ENCODE data around the gene HSPA4L. TPM values are rescaled to one million over a fixed set of nuclear protein-coding genes. Genes with fewer than 3 reads are reported as not detected.
A peak's percentile ranks its signal among the peaks of the same experiment; 100 is the strongest.

HSPA4L gene
- total and polyA plus RNA-seq, 2 donors (not counting 1 experiment from before 2014, with no cell fraction given), result 3.9 to 10.1 TPM

DNA sequence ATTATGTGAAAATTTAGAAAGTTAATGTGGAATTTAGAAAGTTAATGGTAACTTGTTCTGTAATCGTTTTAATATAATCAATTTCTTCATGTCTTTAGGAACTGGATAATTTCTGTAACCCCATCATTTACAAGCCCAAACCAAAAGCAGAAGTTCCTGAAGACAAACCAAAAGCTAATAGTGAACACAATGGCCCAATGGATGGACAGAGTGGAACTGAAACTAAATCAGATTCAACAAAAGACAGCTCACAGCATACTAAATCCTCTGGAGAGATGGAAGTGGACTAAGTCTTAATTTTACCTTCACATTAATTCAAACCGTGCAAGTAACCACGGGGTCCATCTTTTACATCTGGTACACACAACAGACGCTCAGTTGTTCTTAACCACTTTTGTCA, 50.5 kb downstream of the HSPA4L start:
- Histone ChIP-seq H4K20me1 (ENCODE audit: control insufficient read depth, extremely low read depth, insufficient read depth, low read length) (no peaks in the 10 kb centered on the region), H3K27me3 (ENCODE audit: control insufficient read depth, insufficient read depth, low read length) (no peaks in the 10 kb centered on the region), H3K27ac (ENCODE audit: insufficient read depth, low read length) (no peak overlapping the region), H3K4me3 (replicated peaks in 1 of 4; ENCODE audit: control extremely low read depth in 1 of 4, insufficient read depth in 1 of 4, low read depth in 3 of 4, low read length in 4 of 4) (no peak overlapping the region), H3K9ac (ENCODE audit: insufficient read depth, low read length) (no peak overlapping the region), H3K9me3 (ENCODE audit: control insufficient read depth, insufficient read depth, low read depth, low read length) (no peaks in the 10 kb centered on the region), H2AFZ (ENCODE audit: low read length) (no peak overlapping the region), H3K36me3 (ENCODE audit: control insufficient read depth, insufficient read depth, low read length) (no peaks in the 10 kb centered on the region), H3K79me2 (ENCODE audit: control insufficient read depth, insufficient read depth, low read length) (no peaks in the 10 kb centered on the region), H3K4me1 (ENCODE audit: control insufficient read depth, extremely low read depth, insufficient read depth, low read length) (no peaks in the 10 kb centered on the region), H3K4me2 (ENCODE audit: extremely low read depth, insufficient read depth, low read length) (no peak overlapping the region)
- TF ChIP-seq EZH2 (IDR thresholded peaks at IDR 0.05; ENCODE audit: low read length, missing control alignments), result no peak
- TF ChIP-seq, protein P1, sequence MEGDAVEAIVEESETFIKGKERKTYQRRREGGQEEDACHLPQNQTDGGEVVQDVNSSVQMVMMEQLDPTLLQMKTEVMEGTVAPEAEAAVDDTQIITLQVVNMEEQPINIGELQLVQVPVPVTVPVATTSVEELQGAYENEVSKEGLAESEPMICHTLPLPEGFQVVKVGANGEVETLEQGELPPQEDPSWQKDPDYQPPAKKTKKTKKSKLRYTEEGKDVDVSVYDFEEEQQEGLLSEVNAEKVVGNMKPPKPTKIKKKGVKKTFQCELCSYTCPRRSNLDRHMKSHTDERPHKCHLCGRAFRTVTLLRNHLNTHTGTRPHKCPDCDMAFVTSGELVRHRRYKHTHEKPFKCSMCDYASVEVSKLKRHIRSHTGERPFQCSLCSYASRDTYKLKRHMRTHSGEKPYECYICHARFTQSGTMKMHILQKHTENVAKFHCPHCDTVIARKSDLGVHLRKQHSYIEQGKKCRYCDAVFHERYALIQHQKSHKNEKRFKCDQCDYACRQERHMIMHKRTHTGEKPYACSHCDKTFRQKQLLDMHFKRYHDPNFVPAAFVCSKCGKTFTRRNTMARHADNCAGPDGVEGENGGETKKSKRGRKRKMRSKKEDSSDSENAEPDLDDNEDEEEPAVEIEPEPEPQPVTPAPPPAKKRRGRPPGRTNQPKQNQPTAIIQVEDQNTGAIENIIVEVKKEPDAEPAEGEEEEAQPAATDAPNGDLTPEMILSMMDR (conservative IDR thresholded peaks at IDR 0.05 in 1 of 2, IDR thresholded peaks at IDR 0.05 in 1 of 2; ENCODE audit: low read depth in 1 of 2, low read length in 2 of 2), result no peak
- DNase-seq (ENCODE audit: low read depth in 2 of 2), result no peak

DNA sequence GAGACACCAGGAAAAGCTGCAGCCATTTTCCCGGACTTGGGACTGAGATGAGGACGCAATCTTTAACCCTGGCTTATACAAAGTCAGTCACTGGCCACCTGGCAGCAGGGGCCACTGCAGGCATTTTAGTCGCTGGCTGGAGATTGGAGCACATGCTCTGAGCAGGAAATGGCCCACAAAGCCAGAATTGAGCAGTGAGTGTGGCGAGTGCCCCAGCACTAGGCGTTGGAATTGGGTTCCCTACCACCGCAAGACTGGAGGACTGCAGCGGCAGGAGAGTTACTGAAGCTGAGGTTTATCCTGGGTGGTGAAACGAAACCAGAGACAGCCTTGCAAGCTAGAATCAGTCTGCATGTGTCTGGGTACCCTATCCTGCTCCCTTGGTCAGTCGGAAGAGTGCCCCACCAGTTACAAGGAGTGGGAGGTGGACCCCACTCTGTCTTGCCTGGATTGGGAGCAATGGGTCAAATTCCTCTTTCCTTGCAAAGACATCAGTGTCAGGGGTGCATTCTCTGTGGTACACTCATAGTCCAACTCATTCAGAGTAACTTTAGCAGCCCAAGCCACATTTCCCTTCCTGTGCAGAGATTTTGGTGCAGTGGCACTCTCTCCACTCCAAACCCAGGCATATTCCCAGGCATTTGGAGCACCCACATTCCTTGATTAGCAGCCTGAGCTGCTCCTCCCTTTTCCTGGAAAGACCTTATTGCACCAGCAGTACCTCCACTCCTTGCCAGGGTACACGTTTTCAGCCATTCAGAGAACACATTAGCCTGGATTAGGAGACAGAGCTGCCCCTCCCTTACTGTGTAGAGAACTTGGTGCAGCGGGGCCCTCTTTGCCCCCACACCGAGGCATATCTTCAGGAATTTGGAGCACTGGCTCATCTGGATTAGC, 61.8 kb downstream of the HSPA4L start:
- no peak for DNase-seq (ENCODE audit: low read depth in 2 of 2)
- Histone ChIP-seq H3K9me3 (ENCODE audit: control insufficient read depth, insufficient read depth, low read depth, low read length) (no peaks in the 10 kb centered on the region), H3K79me2 (ENCODE audit: control insufficient read depth, insufficient read depth, low read length) (no peaks in the 10 kb centered on the region), H3K27ac (ENCODE audit: insufficient read depth, low read length) (no peak overlapping the region), H2AFZ (ENCODE audit: low read length) (no peak overlapping the region), H3K27me3 (ENCODE audit: control insufficient read depth, insufficient read depth, low read length) (no peaks in the 10 kb centered on the region), H3K4me1 (ENCODE audit: control insufficient read depth, extremely low read depth, insufficient read depth, low read length) (no peaks in the 10 kb centered on the region), H4K20me1 (ENCODE audit: control insufficient read depth, extremely low read depth, insufficient read depth, low read length) (no peaks in the 10 kb centered on the region), H3K4me3 (replicated peaks in 1 of 4; ENCODE audit: control extremely low read depth in 1 of 4, insufficient read depth in 1 of 4, low read depth in 3 of 4, low read length in 4 of 4) (no peak overlapping the region), H3K36me3 (ENCODE audit: control insufficient read depth, insufficient read depth, low read length) (no peaks in the 10 kb centered on the region), H3K4me2 (ENCODE audit: extremely low read depth, insufficient read depth, low read length) (no peak overlapping the region), H3K9ac (ENCODE audit: insufficient read depth, low read length) (no peak overlapping the region)
- no peak for TF ChIP-seq EZH2 (IDR thresholded peaks at IDR 0.05; ENCODE audit: low read length, missing control alignments)
- TF ChIP-seq, protein P1 (conservative IDR thresholded peaks at IDR 0.05 in 1 of 2, IDR thresholded peaks at IDR 0.05 in 1 of 2; ENCODE audit: low read depth in 1 of 2, low read length in 2 of 2), result no peak

DNA sequence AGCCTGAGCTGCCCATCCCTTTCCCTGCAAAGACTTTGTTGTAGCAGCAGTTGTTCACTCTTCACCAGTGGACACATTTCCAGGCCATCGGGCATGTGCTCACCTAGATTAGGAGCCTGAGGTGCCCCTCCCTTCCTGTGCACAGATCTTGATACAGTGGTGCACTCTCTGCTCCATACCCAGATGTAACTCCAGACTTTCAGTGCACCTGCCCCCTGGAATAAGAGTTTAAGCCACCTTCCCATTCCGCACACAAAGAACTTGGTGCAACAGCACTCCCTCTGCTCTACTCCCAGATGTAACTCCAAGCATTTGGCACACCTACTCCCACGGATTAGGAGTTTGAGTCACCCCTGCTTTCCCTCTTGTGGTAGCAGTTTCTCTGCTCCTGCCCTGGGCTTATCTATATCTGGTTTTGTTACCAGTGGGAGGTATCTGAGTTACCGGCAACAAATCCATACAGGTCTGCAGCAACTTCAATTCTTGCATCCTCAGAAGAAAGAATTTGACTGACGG, 62.5 kb downstream of the HSPA4L start:
- H3K27me3 ChIP-seq (ENCODE audit: control insufficient read depth, insufficient read depth, low read length), result no peaks in the 10 kb centered on the region
- no peaks in the 10 kb centered on the region for H4K20me1 ChIP-seq (ENCODE audit: control insufficient read depth, extremely low read depth, insufficient read depth, low read length)
- no peak overlapping the region for H3K4me3 ChIP-seq (replicated peaks in 1 of 4; ENCODE audit: control extremely low read depth in 1 of 4, insufficient read depth in 1 of 4, low read depth in 3 of 4, low read length in 4 of 4)
- H3K4me1 ChIP-seq (ENCODE audit: control insufficient read depth, extremely low read depth, insufficient read depth, low read length), result no peaks in the 10 kb centered on the region
- H3K9ac ChIP-seq (ENCODE audit: insufficient read depth, low read length), result no peak overlapping the region
- H3K9me3 ChIP-seq (ENCODE audit: control insufficient read depth, insufficient read depth, low read depth, low read length), result no peaks in the 10 kb centered on the region
- H3K27ac ChIP-seq (ENCODE audit: insufficient read depth, low read length), result no peak overlapping the region
- H3K79me2 ChIP-seq (ENCODE audit: control insufficient read depth, insufficient read depth, low read length), result no peaks in the 10 kb centered on the region
- no peaks in the 10 kb centered on the region for H3K36me3 ChIP-seq (ENCODE audit: control insufficient read depth, insufficient read depth, low read length)
- peak in 1 of 2 donors; percentile 39 for DNase-seq (ENCODE audit: low read depth in 2 of 2)
- no peak overlapping the region for H3K4me2 ChIP-seq (ENCODE audit: extremely low read depth, insufficient read depth, low read length)
- no peak for TF ChIP-seq EZH2 (IDR thresholded peaks at IDR 0.05; ENCODE audit: low read length, missing control alignments)
- TF ChIP-seq, protein P1 (conservative IDR thresholded peaks at IDR 0.05 in 1 of 2, IDR thresholded peaks at IDR 0.05 in 1 of 2; ENCODE audit: low read depth in 1 of 2, low read length in 2 of 2), result no peak
- no peak overlapping the region for H2AFZ ChIP-seq (ENCODE audit: low read length)

All from fibroblast of lung (primary cell).